Sigmoid colon (tissue), 7 donors: ENCODE data around the gene PIGQ. TPM values are rescaled to one million over a fixed set of nuclear protein-coding genes. Genes with fewer than 3 reads are reported as not detected.
A peak's percentile ranks its signal among the peaks of the same experiment; 100 is the strongest.

Experiments used
- DNase-seq: peaks from one replicate; pipeline ENCODE4 v3.0.0-alpha.2; 2019
- H3K27ac ChIP-seq, 4 donors: fragments of 200-600 bp; sonication (generic); one replicate each; pipeline ENCODE4 v1.5.1; 2016 to 2019; ENCODE audit warnings: mild to moderate bottlenecking in 1 of 4
- H3K27me3 ChIP-seq, 3 donors: fragments of 200-600 bp; sonication (generic); one replicate each; pipeline ENCODE4 v1.5.1; 2019; ENCODE audit warnings: mild to moderate bottlenecking in 1 of 3
- H3K36me3 ChIP-seq, 4 donors: fragments of 200-600 bp; sonication (generic); one replicate each; pipeline ENCODE4 v1.5.1; 2016 to 2019
- H3K4me1 ChIP-seq, 4 donors: fragments of 200-600 bp; sonication (generic); one replicate each; pipeline ENCODE4 v1.5.1; 2017 to 2019
- H3K4me3 ChIP-seq, 4 donors: fragments of 200-600 bp; sonication (generic); one replicate each; pipeline ENCODE4 v1.5.1; 2017 to 2019; ENCODE audit warnings: mild to moderate bottlenecking in 2 of 4, moderate library complexity in 1 of 4
- H3K9me3 ChIP-seq, 4 donors: fragments of 200-600 bp in 3 of 4; sonication (generic) in 3 of 4; one replicate each; pipeline versions ENCODE4 v1.5.1 to v1.6.1; 2013 to 2019
- EP300 ChIP-seq, 4 donors: sonication (generic); formaldehyde crosslinking; IDR thresholded peaks; one replicate each; pipeline ENCODE4 v1.6.1; 2017; ENCODE audit warnings: antibody characterized with exemption in 4 of 4
- POLR2A ChIP-seq, 2 donors: fragments of 450-650 bp; IDR thresholded peaks; one replicate each; pipeline ENCODE4 v1.6.1; 2016; ENCODE audit warnings: antibody characterized with exemption in 2 of 2, mild to moderate bottlenecking in 2 of 2, moderate library complexity in 2 of 2
- POLR2AphosphoS5 ChIP-seq, 4 donors: sonication (generic); formaldehyde crosslinking; IDR thresholded peaks; one replicate each; pipeline ENCODE4 v1.6.1; 2017; ENCODE audit warnings: antibody characterized with exemption in 4 of 4
- WGBS, 2 donors: extraction: QIAGEN DNeasy Blood & Tissue Kit; methylation state at CpG; one replicate each; pipeline ENCODE4 v1.1.7; 2013; 5-methylcytosine and 5-hydroxymethylcytosine counted together
- intact Hi-C: fragments of 100-400 bp; cut with DNase I; formaldehyde crosslinking; loops from one replicate; pipeline ENCODE4 v1.15.1; 2023
- polyA plus RNA-seq, 3 donors: library from polyadenylated mRNA; stranded (reverse); fragments of 200-250 nt; gene quantifications; one replicate each; pipeline ENCODE4 v1.2.3, GENCODE V29; 2013
- total RNA-seq, 4 donors: library from RNA; depleted of rRNA; stranded (reverse); fragments of >200 nt; gene quantifications; one replicate each; pipeline ENCODE4 v1.1.0, GENCODE V29; 2016
- TF ChIP-seq, protein P1 (sequence below), 4 experiments: fragments of 450-650 bp in 3 of 4; fragments of 200-600 bp in 1 of 4; IDR thresholded peaks; one replicate each; pipeline ENCODE4 v1.5.1; 2016 to 2019; ENCODE audit warnings: antibody characterized with exemption in 4 of 4, mild to moderate bottlenecking in 3 of 4, moderate library complexity in 2 of 4
- donor health status: healthy with polysubstance abuse.
- donor health status: Bipolar disorder and iron deficiency.
- donor health status: healthy.

PIGQ gene
- total and polyA plus RNA-seq, 7 donors: 11.1 to 47.4 (median 17.8) TPM

DNA sequence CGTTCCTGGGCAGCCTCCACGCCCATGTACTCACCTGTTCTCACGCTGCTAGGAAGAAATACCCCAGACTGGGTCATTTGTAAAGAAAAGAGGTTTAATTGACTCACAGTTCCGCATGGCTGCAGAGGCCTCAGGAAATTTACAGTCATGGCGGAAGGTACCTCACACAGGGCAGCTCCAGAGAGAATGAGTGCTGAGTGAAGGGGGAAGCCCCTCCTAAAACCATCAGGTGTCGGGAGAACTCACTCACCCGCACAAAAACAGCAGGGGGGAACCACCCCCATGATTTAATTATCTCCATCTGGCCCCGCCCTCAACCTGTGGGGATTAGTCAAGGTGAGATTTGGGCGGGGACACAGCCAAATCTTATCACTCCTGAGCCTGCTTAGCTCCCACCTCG, 38.3 kb downstream of the PIGQ start:
- peaks cover 0 to 7% (median 6%) of the 10 kb centered on the region in 4 donors for H3K4me1 ChIP-seq
- intact Hi-C loops: no loop called here
- no peak for DNase-seq
- no peak overlapping the region for H3K4me3 ChIP-seq
- no peak for TF ChIP-seq POLR2A (IDR thresholded peaks at IDR 0.05)
- 63 to 74% methylated on average over 10 of the region's 10 CpGs for WGBS, 2 donors
- no peaks in the 10 kb centered on the region for H3K9me3 ChIP-seq
- H3K36me3 ChIP-seq: no peaks in the 10 kb centered on the region
- no peaks in the 10 kb centered on the region for H3K27me3 ChIP-seq
- no peak overlapping the region for H3K27ac ChIP-seq

DNA sequence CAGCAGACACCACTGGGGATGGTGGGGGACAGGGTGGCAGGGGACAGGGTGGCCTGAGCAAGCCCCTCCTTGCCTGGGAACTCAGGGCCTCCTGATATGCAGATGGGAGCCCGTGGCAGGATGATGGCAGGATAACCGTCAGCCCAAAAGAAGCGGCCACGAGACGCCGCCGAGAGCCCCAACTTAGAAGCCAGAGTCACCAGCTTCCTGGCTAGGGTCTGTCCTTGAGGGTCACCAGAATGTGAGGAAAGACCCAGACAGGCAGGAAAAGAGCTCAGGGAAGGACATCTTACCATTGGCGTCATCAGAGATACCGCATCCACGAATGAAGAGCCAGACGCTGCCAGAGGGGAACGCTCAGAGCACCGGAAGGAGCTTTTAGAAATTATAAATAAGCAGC, 39.5 kb downstream of the PIGQ start:
- Histone ChIP-seq H3K4me1 (peaks cover 0 to 7% (median 6%) of the 10 kb centered on the region in 4 donors), H3K36me3 (no peaks in the 10 kb centered on the region), H3K4me3 (no peak overlapping the region), H3K27ac (no peak overlapping the region), H3K9me3 (no peaks in the 10 kb centered on the region), H3K27me3 (no peaks in the 10 kb centered on the region)
- intact Hi-C loops: no loop called here
- no peak for DNase-seq
- 90 to 91% methylated on average over 13 of the region's 13 CpGs for WGBS, 2 donors
- TF ChIP-seq EP300 (IDR thresholded peaks at IDR 0.05) (no peak), POLR2AphosphoS5 (IDR thresholded peaks at IDR 0.05) (no peak), POLR2A (IDR thresholded peaks at IDR 0.05) (no peak)
- TF ChIP-seq, protein P1, sequence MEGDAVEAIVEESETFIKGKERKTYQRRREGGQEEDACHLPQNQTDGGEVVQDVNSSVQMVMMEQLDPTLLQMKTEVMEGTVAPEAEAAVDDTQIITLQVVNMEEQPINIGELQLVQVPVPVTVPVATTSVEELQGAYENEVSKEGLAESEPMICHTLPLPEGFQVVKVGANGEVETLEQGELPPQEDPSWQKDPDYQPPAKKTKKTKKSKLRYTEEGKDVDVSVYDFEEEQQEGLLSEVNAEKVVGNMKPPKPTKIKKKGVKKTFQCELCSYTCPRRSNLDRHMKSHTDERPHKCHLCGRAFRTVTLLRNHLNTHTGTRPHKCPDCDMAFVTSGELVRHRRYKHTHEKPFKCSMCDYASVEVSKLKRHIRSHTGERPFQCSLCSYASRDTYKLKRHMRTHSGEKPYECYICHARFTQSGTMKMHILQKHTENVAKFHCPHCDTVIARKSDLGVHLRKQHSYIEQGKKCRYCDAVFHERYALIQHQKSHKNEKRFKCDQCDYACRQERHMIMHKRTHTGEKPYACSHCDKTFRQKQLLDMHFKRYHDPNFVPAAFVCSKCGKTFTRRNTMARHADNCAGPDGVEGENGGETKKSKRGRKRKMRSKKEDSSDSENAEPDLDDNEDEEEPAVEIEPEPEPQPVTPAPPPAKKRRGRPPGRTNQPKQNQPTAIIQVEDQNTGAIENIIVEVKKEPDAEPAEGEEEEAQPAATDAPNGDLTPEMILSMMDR (IDR thresholded peaks at IDR 0.05): no peak

DNA sequence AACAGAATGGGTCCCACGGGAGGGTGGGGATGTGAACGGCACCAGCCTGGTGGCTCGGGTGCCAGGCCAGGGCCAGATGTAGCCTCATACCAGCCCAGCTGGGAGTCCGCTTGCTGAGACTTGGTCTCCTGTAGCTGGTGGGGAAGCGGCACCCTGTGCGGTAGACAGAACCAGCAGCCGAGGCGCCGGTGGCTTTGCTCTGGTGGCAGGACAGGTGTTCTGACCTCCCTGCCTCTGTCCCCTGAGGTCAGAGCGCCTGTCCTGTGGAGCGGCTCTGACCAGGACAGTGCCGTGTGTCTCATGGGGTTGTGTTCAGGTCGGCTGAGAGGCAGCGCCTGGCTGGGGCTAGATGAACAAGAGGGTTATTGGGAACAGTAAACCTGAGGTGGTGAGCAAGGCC, 40.2 kb downstream of the PIGQ start:
- TF ChIP-seq POLR2AphosphoS5 (IDR thresholded peaks at IDR 0.05) (no peak), EP300 (IDR thresholded peaks at IDR 0.05) (no peak), POLR2A (IDR thresholded peaks at IDR 0.05) (no peak)
- TF ChIP-seq, protein P1 (IDR thresholded peaks at IDR 0.05): no peak

DNA sequence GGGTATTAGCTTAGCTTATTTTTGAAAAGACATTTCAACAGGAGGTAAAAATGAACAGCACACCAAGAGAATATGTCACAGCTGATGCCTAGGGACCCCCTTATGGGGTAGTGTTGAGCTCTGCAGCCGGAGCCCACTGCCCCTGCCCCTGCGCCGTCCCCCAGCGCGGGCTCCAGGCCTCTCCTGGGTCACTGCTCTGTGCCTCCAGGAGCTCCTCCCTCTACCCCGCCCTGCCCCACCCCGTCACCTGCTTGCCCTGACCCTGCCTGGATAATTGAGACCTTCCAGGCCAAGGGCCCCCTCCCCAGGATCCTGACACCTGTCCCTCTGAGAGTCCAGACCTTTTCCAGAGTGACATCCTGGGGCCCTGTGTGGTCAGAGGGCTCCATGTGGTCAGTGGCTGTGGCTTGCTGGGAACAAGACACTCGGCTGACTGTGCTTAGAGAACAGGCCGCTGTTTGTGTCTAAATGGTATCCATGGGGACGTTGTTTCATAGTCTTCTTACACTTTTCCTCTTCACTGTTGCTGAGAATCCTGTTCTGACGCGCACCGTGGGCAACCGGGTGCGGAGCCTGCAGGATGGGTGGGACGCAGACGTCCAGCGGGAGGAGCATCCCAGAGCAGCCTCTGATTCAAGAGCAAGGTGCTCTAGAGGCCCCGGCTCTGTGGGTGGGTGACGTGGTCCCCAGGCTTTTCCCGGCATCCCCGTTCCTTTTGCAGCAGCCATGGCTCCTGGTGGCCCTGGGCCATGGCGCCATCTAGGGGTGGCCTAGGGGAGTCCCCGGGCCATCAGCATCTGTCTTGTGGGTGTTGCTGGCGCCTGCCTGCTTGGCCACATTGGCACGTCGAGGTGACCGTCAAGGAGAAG, 41.0 kb downstream of the PIGQ start:
- WGBS, 2 donors: 31 to 76% methylated on average over 28 of the region's 28 CpGs
- no peaks in the 10 kb centered on the region for H3K27me3 ChIP-seq
- intact Hi-C loops: no loop called here
- no peaks in the 10 kb centered on the region for H3K36me3 ChIP-seq
- TF ChIP-seq, protein P1 (IDR thresholded peaks at IDR 0.05): peak in 3 of 4 experiments; percentile 49 to 72 (median 53)
- no peak for TF ChIP-seq POLR2A (IDR thresholded peaks at IDR 0.05)
- DNase-seq: peak; percentile 72
- no peaks in the 10 kb centered on the region for H3K9me3 ChIP-seq
- H3K4me1 ChIP-seq: peaks cover 0 to 7% (median 6%) of the 10 kb centered on the region in 4 donors
- H3K27ac ChIP-seq: no peak overlapping the region
- no peak overlapping the region for H3K4me3 ChIP-seq

More for the DNA sequence above, 40.2 kb downstream of the PIGQ start:
- Histone ChIP-seq H3K4me3 (no peak overlapping the region), H3K27me3 (no peaks in the 10 kb centered on the region), H3K4me1 (peaks cover 0 to 7% (median 6%) of the 10 kb centered on the region in 4 donors), H3K9me3 (no peaks in the 10 kb centered on the region), H3K27ac (no peak overlapping the region), H3K36me3 (no peaks in the 10 kb centered on the region)
- intact Hi-C loops: no loop called here
- 76 to 84% methylated on average over 14 of the region's 14 CpGs for WGBS, 2 donors
- DNase-seq: no peak

DNA sequence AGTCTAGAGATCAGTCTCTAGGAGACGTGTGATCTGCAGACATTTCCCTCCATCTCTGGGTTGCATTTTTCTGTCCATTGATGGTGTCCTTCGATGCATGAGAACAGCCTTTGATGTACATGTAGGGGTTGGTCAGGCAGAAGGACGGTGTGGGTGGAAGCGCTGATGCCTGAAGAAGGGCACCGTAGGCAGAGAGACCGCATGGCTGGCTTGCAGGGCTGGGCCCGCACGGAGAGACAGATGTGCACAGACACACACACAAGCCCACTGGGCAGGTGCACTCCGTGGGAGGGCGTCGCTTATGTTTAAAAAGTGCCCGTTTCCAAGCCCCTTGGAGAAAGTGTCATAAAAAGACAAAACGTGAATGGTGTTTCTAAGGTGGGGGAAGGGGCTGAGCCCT, 45.4 kb downstream of the PIGQ start:
- Histone ChIP-seq H3K4me1 (peaks cover 0 to 7% (median 6%) of the 10 kb centered on the region in 4 donors), H3K36me3 (peaks cover 0 to 4% (median 0%) of the 10 kb centered on the region in 4 donors), H3K4me3 (no peak overlapping the region), H3K9me3 (no peaks in the 10 kb centered on the region), H3K27me3 (no peaks in the 10 kb centered on the region), H3K27ac (no peak overlapping the region)
- no peak for DNase-seq
- intact Hi-C loops: no loop called here
- WGBS, 2 donors: 87 to 92% methylated on average over 13 of the region's 13 CpGs
- TF ChIP-seq POLR2A (IDR thresholded peaks at IDR 0.05) (no peak), EP300 (IDR thresholded peaks at IDR 0.05) (no peak)
